Left kidney (tissue), 8 donors: ENCODE data around the gene CCSER1. TPM values are rescaled to one million over a fixed set of nuclear protein-coding genes. Genes with fewer than 3 reads are reported as not detected.

ENCODE experiments used
- DNase-seq: peaks from one replicate; pipeline ENCODE4 v3.0.0-alpha.2; 2013
- long read RNA-seq, 8 donors: transcript quantifications; one replicate each; lab custom pipeline, GENCODE V29; 2026
- polyA plus RNA-seq: library from polyadenylated mRNA; unstranded; fragments of 120-200 nt; gene quantifications from one replicate; pipeline ENCODE4 v1.2.1, GENCODE V29; 2013; ENCODE audit not compliant: insufficient read length

CCSER1 gene
- polyA plus RNA-seq, result 22.4 TPM
- long read RNA-seq, donor 1, result 0 reads
- long read RNA-seq, donor 2, result 0 reads
- long read RNA-seq, donor 3, result 0 reads
- long read RNA-seq, donor 4, result 0 reads
- long read RNA-seq, donor 5, partial matches to known transcripts, result 7 of 7 reads
- long read RNA-seq, donor 5, other reads (novel, unspliced or antisense), result 0 of 7 reads
- long read RNA-seq, donor 6, result 0 reads
- long read RNA-seq, donor 7, result 0 reads
- long read RNA-seq, donor 8, result 0 reads

DNA sequence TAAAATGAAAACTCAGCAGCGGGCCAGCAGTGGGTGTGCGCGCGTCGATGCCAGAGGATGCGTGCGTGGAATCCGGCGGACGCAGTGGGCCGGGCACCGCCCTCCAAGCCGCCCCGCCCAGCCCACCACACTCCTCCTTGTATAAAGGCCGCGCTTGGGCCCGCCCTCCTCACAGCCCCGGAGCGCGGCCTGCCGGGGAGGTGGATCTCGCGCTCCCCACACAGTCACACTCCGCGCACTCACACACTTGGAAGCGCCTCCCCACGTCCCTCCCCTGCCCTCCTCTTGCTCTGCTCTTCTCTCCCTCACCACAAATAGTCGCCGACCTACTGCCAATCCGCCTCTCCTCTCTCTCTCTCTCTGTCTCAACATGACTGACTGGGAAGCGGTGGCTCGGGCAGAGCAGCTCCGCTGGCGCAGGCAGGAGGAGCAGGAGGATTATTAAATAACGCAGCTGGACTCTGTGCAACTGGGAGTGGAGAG, at the start of gene CCSER1:
Gene CCSER1 (plus strand): TSS at position 172 of the 483 bp plus-strand sequence.
- DNase-seq, result peak; percentile 68

DNA sequence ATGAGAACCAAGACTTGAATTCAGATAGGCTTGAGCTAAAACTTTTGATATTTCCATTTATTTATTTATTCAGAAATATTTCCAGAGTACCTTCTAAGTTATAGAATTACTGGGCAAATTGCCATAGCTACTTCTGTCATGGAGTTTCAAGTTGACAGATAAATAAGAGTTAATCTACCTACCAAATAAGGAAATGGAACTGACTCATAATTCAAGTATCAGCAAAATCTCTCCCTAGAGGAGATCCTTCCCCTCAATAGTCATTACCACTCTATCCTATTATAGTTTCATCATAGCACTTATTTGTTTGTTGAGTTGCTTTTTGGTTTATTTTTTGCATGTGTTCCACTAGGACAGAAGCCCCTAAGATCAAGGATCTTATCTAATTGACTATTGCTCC, 48.8 kb upstream of the CCSER1 start:
- DNase-seq, result no peak

DNA sequence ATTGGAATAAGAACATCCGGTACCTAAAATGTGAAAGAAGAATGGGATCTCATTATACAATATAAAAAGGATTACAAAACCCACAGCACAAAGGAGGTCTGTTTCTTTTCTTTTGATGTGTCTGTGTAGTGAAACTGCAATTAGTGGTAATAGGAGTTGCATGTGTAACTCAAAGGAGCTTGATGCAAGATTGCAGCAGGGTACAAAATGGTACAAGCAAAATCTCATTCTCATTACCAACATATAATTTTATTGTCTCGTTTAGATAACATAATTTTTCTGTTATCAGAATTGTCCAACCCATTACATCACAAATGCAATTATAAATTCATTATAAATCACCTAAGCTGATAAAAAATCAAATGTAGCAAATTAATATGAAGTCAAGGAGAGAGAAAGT, 47.1 kb upstream of the CCSER1 start:
- no peak for DNase-seq

DNA sequence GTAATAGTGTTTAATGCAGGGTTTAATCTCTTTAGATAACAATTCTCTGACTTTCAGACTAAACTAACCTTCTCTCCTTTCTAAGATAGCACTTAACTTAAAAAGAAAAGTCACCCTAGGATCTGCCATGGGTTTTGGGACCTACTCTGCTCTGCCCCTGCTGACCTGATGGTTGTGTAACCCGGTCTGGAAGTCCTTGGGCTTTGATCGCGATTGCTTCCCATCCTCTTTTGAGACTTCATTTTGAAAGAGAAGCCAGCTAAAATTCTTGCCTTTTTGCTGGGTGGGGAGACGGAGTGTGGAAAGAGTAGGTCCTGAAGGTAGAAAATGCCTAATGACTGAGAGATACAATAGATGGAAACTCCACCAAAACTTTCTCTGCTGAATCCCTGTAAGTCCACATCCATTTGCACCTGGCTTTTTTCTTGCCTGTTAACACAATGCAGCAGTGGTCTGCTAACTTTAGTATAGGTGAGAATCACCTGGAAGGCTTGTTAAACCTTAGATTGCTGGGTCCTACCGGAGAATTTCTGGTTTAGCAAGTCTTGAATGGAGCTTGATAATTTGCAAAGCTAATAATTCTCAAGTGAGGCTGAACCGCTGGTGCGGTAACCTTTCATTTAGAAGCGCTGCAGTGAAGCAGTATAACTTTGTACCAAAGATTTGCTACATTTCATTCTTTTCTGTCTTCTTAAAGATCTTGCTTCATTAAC, 45.6 kb upstream of the CCSER1 start:
- peak; percentile 41 for DNase-seq

DNA sequence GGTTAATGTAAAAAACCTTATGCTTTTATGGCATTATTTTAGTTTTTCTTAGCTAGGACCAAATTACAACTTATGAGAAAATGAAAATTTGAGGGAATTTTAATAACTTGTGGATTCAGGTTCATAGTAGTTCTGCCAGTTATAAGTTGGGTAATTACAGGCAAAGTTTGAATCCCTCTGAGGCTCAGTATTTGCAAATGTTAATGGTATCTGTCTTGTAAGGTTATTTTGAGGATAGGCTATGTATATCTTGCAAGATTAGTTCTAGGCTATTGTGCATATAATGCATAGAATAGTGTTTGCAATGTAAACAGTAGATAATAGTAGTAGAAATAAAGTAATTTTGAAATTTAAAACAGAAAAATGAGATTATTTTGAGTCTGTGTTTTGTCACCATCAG, 44.7 kb upstream of the CCSER1 start:
- DNase-seq, result no peak

DNA sequence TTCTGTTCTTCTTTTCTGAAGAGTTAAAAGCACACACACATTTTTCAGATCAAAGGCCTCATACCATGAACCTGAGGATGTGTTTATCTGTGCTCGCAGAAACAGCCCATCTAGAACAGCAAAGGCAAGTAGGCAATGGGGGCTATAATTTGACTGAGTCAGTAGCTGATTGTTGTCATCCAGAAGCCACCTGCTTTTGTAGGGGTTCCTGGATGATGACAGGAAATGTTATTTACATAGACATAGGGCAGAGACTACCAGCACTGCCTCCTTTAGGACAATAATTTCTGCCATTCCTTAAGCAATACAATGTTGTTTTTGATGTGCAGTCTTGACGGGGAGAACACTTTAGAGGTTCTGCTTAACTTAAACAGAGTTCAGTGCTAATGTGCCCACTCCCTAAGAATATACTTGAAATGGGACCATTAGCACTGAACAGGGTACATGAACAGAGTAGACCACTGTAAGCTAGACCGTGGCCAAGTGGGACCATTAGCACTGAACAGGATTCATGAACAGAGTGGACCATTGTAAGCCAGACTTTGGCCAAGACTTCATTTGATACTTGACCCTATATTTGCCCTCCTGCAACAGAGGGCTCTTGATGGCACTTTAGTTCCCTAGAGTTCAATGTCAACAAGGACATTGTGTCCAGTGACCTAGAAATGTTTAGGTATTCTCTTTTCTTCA, 42.8 kb upstream of the CCSER1 start:
- DNase-seq, result no peak

DNA sequence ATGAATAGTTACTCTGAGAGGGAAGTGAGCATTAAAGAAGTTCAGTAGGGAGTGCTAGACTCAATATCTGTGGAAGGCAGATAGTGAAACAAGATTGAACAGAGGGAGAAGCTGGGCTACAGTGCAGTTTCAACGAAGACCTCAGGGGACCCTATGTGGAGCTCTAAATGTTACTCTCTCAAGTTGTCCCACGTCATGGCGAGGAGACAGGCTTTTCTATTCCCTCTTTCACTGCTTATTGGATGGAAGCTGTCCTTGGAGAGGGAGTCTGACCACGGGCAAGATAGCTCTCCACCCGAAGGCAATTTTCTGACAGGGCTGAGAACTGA, 42.3 kb upstream of the CCSER1 start:
- no peak for DNase-seq

DNA sequence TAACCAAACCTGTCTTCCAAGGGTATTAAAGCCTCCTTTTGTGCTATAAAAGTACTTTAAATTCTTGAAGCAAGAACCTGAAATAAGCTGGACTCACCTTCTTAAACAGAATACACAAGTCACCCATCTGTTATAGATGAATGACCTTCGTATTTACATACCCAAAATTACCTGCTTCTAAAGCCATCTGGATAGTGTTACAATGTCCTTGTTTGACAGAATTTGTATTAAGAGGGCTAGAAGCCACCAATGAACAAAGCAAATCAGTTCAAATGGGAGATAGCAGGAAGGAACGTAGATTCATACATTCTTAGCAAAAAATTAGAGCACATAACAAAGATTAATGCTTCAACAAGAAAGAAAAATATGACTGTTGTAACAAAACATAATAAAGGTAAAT, 33.7 kb upstream of the CCSER1 start:
- DNase-seq, result no peak

DNA sequence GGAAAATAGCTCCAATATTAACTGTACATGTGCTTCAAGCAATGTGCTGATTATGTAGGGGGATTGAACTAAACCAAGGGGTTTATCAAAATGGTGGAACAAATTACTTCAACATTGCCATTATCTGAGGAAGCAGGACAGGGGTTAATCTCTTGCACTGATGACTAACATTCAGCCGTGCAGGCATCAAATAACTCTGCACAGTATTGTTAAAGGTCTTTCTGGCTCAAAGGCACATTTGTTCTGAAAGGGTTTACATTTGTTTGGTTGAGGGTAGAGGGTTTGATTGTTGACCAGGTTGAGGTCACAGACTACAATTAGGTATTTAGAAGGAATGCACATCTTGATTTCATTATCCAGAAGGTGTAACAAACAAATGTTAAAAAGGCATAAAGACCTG, 32.2 kb upstream of the CCSER1 start:
- DNase-seq, result no peak

DNA sequence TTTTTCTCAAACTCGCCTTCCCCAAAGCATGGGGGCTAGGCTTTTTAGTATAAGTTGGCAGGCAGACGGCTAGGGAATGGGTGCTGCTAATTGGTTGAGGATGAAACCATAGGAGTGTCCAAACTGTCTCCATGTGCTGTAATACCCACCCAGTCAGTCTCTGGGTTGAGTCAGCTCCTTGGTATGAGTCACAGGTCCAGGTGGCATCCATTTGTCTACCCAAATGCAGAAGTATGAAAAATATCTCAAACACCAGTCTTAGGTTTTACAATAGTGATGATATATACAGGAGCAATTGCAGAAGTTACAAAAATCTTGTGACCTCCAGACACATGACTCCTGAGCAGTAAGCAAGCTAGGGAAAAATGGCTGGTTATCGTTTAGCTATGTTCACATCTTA, 27.4 kb upstream of the CCSER1 start:
- DNase-seq, result no peak

DNA sequence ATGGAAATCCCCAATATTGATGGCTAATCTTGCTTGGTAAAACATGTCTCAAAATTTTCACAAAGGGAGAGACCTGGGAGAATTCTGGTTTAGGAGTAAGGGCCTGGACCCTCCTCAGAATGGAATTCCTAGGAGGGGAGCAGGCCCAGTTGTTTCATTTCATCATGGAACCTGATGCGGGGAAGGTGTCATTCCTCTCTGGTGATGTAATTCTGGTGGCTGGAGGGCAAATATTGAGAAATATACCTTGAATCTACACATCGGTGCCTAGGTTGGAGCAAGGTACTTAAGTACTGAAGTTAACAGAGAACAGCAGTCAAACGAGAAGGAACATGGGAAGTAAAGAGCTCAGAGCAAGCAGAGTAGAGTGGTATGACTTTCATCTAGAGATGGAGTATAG, 23.2 kb upstream of the CCSER1 start:
- DNase-seq, result no peak

DNA sequence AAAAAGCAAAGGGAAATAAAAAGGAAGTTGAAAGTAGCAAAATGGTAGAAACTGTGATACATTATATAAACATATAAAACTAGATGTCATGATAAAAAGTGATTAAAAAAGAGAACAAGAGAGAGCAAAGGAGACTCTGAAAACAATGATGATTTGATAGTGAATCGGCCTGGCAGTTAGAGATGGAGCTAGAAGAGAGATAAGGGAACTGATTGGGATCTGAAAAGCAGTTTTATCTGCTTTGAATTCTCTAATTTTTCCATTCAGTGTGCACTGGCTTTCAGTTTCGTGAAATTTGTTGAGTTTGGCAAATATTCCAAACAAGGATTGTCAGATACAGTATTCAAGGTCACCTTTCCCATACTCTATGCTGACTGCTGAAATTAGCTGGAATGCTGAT, 21.9 kb upstream of the CCSER1 start:
- no peak for DNase-seq

DNA sequence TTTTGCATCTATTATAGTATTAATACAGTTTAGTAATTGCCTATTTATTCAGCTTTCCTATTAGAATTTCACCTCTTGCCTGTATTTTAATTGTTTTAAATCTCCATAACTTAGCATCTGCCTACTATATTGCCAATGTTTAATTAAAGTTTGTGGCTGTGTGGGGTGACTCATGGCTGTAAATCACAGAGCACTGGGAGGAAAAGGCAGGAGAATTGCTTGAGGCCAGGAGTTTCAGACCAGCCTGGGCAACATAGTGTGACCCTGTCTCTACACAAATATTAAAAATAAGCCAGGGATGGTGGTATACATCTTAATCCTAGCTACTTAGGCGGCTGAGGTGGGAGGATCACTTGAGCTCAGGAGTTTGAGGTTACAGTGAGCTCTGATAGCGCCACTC, 14.5 kb upstream of the CCSER1 start:
- DNase-seq, result no peak

DNA sequence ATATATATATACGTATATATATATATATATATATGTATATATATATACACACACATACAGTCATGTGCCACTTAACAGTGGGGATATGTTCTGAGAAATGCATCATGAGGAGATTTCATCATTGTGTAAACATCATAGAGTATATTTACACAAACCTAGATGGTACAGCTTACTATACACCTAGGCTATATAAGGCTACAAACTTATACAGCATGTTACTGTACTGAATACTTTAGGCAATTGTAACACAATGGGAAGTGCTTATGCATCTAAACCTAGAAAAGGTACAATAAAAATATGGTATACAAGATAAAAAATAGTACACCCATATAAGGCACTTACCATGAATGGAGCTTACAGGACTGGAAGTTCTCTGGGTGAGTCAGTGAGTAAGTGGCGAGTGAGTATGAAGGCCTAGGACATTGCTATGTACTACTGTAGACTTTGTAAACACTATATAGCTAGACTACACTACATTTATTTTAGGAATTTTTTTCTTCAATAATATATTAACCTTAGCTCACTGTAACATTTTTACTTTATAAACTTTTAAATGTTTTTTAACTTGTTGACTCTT, 13.2 kb upstream of the CCSER1 start:
- DNase-seq, result no peak

DNA sequence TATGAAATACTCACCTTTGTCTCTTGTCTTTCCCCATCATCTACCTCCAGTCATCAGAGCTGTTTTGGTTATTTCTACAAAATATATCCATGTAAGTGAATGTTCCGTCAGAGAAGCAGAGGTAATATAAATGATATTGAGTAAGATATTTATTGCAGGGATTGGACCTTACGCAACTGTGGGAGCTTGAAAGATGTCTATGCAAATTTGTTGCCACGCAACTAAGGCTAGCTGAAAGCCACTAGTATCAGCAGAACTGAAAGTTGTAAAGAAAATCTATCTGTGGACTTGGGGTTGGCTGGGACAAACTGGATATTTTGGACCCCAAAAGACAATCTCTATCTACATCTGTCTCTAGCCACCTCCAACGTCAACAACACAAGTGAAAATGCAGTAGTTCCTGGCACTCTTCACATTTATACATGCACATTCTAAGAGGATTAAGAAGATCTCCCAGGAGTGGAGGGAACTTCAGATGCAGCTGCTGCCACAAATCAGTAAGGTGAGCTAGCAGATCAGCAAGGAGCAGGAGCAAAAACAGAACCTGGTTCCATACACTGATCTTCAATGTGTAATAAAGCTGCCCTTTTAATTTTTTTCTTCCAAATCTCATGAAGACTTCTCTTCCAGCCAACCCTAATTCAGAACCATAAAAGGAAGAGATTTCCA, 8.5 kb upstream of the CCSER1 start:
- no peak for DNase-seq

DNA sequence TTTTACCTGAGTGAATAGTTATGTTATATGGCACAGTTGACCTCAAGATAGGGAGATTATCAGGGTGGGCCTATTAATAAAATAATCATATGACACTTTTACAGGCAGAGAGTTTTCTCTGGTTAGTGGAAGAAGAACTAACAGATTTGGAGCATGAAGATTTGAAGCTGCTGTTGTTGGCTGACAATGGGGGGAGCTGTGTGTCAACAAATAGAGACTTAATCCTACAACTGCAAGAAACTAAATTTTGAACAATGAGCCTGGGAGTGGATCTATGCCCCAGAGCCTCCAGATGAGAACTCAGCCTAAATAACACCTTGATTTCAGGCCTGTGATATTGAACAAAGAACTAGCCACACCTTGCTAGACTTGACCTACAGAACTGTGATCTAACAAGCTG, 7.2 kb upstream of the CCSER1 start:
- DNase-seq, result no peak

DNA sequence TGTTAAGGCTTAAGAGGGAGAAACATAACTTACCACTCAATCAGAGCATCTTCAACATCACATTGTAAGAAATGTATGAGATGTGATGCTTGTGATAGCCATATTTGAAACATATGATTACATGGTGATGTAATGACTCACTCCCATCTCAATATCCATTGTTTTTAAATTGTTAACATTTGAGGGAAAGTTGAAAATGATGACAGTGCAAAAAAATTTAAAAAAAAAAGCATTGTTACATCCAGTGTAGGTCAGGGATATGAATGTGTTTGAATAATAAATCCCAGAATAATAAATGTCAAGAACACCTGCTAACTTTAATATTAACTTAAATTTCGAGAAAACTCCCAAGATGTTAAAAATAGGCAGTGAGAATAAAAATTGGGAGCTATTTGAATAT, 6.4 kb upstream of the CCSER1 start:
- no peak for DNase-seq

DNA sequence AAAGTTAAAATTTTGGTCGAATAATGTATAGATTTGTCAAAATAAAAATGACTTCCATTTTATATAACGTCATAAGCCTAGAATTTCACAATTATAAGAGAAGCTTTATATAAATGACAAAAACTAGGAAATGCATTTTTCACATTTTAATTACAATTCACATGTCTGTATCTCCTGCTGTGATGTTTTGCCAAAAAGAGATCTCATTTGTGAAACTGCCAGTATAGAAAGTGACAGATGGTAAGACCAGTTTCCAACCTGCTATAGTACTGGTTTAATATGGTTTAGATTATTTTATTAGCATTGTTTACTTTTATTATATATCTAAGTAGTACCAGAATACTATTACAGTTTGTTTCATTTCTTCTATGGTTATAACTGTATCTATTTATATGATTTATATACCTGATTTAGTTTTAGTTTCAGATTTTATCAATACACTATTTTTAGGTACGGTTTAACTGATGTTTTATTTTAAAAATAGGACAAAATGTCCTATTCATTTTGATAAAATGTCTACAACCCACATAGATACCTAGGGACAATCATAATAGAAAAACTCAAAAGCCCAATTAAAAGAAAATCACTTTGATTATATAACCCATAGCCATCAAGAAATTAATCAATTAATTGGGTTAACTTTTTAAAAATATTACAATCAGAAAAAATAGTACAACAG, 5.4 kb upstream of the CCSER1 start:
- no peak for DNase-seq

DNA sequence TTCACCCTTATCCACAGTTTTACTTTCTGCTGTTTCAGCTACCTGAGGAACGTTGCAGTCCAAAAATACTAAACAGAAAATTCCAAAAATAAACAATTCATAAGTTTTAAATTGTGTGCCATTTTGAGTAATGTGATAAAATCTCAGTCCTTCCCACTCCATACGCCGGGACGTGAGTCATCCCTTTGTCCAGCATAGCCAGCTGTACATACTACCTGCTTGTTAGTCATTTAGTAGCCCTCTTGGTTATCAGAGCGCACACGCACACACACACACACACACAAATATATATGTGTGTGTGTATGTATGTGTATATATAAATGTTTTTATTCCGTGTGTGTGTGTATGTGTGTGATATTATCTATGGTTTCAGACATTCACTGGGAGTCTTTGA, 4.8 kb upstream of the CCSER1 start:
- no peak for DNase-seq

DNA sequence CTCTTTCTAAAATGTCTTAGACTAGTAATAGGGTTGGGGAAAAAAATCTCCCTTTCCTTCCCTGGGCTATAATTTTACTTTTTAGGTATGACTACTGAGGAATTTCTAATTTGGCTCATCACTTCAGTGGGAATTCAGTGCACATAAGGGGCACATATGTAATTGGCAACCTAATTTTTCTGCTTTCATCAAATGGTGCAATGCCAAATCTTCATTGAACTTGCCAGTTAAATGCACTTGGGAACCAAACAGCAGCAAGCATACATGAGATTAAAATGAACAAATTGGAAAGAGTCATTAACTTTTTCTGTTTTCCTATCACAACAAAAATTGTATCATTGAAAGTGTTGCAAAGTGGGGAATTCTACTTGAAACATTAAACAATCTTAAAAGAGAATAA, 2.9 kb upstream of the CCSER1 start:
- no peak for DNase-seq

DNA sequence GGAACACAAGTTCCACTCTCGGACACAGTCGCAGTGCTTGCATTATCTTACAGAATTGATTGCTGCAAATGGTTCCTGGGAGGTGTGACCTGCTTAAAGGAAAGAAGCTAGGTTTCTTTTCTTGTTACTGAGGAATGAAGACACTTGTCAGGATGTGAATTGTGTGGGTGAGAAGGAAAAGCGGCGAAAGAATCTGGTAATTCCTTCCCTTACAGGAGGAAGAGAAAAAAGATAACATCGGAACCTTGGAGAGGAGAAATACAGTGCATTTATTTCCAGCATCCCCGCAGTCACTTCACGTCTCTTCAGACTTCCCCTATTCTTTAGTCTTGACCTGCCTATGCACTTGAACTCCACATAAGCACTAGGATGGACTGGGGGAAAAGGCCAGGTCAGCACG, 389 bp upstream of the CCSER1 start:
- no peak for DNase-seq

DNA sequence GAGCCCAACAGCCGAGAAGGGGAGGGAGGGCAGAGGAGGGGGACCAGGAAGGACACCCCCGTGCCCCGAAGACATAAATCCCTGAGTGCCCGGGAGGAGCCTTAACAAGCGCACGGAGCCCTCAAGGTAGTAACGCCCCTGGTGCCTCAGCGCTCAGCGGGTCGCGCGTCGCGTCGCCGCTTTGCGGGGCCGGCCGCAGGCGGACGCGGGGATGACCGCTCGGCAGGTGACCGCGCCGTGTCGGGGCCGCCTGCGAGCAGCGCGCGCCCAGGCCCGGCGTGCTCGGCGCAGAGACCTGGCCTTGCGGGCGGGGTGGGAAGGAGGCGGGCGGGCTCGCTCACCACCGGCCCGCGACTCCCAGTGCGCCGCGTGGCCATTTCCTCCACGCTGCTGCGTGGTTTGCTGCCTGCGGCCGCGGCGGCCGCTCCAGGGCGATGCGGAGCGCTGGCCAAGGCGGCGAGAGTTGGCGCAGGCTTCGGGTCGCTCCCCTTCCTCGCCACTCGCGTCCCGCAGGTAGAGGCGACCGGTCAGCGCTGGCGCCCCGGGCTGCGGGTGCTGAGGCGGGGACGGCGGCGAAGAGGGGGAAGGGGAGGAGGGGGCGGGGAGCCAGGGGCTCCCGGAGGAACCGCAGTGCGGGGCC, 632 bp downstream of the CCSER1 start:
- peak; percentile 8 for DNase-seq
